ENCODE results near the gene METTL25.

Gene METTL25

GRCh38 chr12:82525616-82526015, 167.3 kb downstream of the METTL25 start:
- DNase-seq (ENCODE audit: low read depth in 2 of 2), result no peak
- H3K4me3 ChIP-seq (replicated peaks in 1 of 2; ENCODE audit: low read depth in 2 of 2, low read length in 2 of 2), result no peak overlapping the region
- TF ChIP-seq CTCF (IDR thresholded peaks at IDR 0.05; ENCODE audit: low read depth, low read length), result no peak

- no peak overlapping the region for H3K4me3 ChIP-seq (replicated peaks in 1 of 2; ENCODE audit: low read depth in 2 of 2, low read length in 2 of 2)
- peak; percentile 87 for TF ChIP-seq CTCF (IDR thresholded peaks at IDR 0.05; ENCODE audit: low read depth, low read length)
- peak; percentile 70 to 81 for DNase-seq (ENCODE audit: low read depth in 2 of 2)
These were observed 168.9 kb downstream of the METTL25 start for GRCh38 chr12:82527165-82527780.
